GM23248 (cell line): Measurements from ENCODE around the gene ARID1B.

ENCODE experiments used
- EZH2 ChIP-seq: fragments of 200-600 bp; sonication (generic); IDR thresholded peaks from 2 replicates; pipeline ENCODE4 v1.6.1; 2018; ENCODE audit warnings: antibody characterized with exemption, mild to moderate bottlenecking; ENCODE audit not compliant: insufficient read depth, poor library complexity, severe bottlenecking
- EZH2phosphoT487 ChIP-seq: fragments of 200-600 bp; sonication (generic); IDR thresholded peaks from 2 replicates; pipeline ENCODE4 v1.6.1; 2018; ENCODE audit warnings: antibody characterized with exemption, moderate library complexity, mild to moderate bottlenecking, low read depth; ENCODE audit not compliant: insufficient read depth

DNA sequence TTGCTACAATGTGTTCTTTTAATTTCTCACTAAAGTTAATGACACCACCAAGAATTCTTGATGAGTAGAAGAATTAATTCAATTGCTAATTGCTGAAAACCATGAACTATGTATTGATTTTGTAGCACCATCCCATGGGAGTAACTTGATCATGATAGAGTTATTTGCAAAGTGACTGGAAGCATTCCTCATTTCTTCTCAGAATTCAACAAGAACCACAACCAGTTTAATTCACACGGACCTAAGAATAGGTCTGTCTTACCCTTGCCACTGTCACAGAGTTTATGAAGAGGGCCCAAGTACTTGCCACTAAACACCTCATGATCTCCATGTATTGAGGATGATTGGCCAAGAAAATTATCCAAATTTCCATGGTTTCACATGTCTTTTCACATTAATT is 324.0 kb downstream of the ARID1B start:
- TF ChIP-seq EZH2: no peak
- TF ChIP-seq EZH2phosphoT487: no peak
